ENCODE measurements around the gene KRT78.

DNA sequence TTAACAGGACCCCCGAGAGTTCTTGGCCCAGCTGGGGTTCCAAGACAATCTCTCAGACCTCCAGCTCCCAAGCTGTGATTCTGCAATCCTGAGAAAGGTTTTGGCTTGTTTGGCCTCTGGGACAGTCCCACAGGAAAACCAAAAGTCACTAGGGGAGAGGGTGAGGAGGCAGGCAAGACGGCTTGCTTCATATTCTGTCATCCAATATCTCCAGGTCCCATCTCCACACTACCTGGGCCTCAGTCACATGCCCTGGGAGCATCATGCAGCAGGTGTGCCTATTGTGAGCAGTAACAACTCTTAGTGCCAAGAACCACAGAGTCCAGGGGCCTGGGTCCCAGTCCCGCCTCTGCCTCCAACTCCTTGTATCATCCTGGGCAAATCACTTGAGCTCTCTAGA is 16.3 kb downstream of the KRT78 start:
- TF ChIP-seq, protein P1, sequence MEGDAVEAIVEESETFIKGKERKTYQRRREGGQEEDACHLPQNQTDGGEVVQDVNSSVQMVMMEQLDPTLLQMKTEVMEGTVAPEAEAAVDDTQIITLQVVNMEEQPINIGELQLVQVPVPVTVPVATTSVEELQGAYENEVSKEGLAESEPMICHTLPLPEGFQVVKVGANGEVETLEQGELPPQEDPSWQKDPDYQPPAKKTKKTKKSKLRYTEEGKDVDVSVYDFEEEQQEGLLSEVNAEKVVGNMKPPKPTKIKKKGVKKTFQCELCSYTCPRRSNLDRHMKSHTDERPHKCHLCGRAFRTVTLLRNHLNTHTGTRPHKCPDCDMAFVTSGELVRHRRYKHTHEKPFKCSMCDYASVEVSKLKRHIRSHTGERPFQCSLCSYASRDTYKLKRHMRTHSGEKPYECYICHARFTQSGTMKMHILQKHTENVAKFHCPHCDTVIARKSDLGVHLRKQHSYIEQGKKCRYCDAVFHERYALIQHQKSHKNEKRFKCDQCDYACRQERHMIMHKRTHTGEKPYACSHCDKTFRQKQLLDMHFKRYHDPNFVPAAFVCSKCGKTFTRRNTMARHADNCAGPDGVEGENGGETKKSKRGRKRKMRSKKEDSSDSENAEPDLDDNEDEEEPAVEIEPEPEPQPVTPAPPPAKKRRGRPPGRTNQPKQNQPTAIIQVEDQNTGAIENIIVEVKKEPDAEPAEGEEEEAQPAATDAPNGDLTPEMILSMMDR (IDR thresholded peaks at IDR 0.05; ENCODE audit: low read depth, low read length): no peak
- TF ChIP-seq MYC (IDR thresholded peaks at IDR 0.05; ENCODE audit: low read depth, low read length): no peak

Data from NB4 (cell line).